Urothelium cell line (cell line): ENCODE data around the gene MTF1.
"Not testable (repeated sequence)": the region's sequence is repeated elsewhere in the genome, so short reads cannot be mapped to it uniquely, and the experiment has no call there.

ENCODE experiments used
- DNase-seq: peaks from one replicate; pipeline ENCODE4 v3.0.0; 2011; ENCODE audit warnings: low spot score, mixed read lengths
- FAIRE-seq: peaks from 2 replicates; lab custom pipeline; 2011; peaks lifted over from hg19 to GRCh38; lab: Jason Lieb, UNC

Gene MTF1

DNA sequence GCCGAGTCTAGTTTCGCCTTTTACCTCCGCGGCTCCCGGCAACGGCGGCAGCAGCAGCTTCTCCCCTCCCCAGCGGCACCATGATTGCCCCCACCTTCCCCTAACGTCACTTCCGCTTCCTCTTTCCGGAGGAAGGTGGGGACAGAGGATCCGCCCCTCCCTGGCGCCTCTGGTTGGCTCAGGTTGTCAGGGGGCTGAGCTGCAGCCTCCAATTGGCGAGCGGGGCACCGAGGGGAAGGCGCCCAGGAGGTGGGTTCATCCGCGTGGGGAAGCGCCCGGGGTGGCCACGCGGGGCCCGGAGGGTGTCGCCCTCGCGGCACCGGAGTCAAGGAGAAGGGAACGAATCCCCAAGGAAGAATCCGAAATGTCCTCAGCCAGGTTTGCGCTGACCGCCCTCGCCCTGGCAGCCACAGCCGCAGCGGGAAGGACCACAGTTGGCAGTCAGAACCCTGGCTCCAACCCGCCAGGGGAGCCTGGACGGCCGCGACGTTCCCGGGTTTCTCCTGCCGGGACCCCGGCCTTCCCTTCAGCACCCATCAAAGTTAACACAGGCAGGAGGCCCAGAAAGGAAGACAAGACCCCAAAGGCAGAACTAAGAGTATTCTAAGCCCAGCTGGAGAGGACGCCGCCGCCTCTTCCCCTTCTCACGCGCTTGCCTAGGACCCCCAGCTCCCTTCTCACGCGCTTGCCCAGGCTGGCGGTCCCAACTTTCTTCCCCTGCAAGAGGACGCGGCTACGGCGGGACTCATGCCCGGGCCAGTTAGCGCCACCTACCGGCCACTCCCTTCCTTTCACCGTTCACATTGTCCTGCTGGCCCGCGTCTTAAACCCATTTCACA lies at the start of gene MTF1:
Gene MTF1, minus strand, starts transcription at position 86 of the 839 bp plus-strand sequence. CDS start 1,934 bp downstream, outside the sequence.
- peak; percentile 79 for FAIRE-seq
- peak; percentile 99 for DNase-seq

DNA sequence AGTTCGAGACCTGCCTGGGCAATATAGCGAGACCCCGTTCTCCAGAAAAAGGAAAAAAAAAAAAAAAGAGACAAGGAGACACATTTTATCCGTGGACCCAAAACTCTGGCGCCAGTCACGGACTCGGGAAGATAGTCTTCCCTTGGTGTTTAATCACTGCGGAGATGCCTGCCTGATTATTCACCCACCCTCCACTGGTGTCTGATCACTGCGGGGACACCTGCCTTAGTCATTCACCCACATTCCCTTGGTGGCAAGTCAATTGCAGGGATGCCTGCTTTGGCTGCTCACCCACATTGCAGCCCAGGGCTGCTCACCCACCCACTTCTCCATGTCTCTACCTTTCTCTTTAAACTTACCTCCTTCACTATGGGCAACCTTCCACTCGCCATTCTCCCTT lies 49.1 kb upstream of the MTF1 start:
- DNase-seq, FAIRE-seq: not testable (repeated sequence)

- not testable (repeated sequence) for DNase-seq, FAIRE-seq
Measured at GRCh38 chr1:37907416-37908125, 48.2 kb upstream of the MTF1 start.

DNA sequence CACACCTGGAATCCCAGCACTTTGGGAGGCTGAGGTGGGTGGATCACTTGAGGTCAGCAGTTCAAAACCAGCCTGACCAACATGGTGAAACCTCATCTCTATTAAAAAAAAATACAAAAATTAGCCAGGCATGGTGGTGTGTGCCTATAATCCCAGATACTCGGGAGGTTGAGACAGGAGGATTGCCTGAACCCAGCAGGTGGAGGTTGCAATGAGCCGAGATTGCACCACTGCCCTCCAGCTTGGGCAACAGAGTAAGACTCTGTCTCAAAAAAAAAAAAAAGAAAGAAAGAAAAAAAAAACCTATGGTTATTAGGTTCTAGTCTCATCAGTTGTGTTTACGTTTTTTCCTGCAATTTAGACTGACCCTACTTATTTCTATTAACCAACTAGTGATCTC lies 47.2 kb upstream of the MTF1 start:
- not testable (repeated sequence) for DNase-seq, FAIRE-seq

DNA sequence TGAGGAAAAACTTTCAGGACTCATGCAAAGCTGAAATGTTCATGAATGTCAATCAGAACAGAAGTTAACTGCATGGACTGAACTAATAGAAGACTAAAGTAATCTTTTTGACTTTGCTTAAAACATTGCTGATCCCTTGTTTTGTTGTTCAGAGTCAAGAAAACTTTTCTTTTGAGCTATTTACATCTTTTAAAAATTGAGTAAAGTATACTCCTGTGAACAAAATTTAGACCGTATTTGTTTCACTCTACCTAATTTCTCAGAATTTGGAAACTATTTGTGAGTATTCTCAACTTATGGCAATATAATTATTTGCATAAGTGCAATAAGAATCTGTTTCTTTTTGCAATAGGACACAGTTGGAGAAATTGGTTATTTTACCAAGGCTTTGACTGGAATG lies 46.3 kb upstream of the MTF1 start:
- FAIRE-seq = no peak
- no peak for DNase-seq

DNA sequence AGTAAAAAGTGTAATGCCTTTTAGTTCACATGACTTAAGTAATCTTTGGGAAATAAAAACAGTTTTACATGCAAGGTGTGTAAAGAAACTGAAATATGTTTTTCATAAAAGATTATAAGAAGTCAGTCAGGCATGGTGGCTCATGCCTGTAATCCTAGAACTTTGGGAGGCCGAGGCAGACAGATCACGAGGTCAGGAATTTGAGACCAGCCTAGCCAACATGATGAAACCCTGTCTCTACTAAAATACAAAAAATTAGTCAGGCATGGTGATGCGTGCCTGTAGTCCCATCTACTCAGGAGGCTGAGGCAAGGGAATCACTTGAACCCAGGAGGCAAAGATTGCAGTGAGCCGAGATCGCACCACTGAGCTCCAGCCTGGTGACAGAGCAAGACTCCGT lies 44.5 kb upstream of the MTF1 start:
- not testable (repeated sequence) for FAIRE-seq, DNase-seq

DNA sequence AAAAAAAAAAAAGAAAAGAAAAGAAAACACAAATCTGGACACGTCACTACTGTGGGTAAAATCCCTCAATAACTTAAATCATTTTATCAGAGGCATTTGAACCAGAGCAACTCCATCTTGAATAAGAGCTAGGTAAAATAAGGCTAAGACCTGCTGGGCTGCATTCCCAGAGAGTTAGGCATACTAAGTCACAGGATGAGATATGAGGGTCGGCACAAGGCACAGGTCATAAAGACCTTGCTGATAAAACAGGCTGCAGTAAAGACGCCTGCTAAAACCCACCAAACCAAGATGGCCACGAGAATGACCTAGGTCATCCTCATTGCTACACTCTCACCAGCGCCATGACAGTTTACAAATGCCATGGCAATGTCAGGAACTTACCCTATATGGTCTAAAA lies 43.6 kb upstream of the MTF1 start:
- DNase-seq = no peak
- no peak for FAIRE-seq

DNA sequence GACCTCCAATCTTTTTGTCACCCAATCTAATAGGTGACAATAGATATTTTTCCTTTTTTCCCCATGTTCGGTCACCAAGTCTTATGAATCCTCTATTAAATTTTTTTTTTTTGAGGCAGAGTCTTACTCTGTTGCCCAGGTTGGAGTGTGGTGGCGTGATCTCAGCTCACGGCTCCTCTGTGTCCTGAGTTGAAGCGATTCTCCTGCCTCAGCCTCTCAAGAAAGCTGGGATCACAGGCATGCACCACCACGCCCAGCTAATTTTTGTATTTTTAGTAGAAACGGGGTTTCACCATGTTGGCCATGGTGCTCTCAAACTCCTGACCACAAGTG lies 42.5 kb upstream of the MTF1 start:
- FAIRE-seq (no peak), DNase-seq (no peak)

GRCh38 chr1:37901191-37901892 lies 42.0 kb upstream of the MTF1 start:
- no peak for FAIRE-seq
- DNase-seq = no peak

DNA sequence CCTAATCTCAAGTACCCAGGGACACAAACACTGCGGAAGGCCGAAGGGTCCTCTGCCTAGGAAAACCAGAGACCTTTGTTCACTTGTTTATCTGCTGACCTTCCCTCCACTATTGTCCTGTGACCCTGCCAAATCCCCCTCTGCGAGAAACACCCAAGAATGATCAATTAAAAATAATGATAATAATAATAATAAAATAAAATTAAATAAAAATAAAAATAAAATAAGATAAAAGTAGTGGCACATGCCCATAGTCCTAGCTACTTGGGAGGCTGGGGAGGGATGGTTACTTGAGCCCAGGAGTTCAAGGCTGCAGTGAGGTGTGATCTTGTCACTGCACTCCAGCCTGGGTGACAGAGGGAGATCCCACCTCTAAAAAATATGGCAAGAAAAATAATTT lies 38.2 kb upstream of the MTF1 start:
- not testable (repeated sequence) for FAIRE-seq, DNase-seq

DNA sequence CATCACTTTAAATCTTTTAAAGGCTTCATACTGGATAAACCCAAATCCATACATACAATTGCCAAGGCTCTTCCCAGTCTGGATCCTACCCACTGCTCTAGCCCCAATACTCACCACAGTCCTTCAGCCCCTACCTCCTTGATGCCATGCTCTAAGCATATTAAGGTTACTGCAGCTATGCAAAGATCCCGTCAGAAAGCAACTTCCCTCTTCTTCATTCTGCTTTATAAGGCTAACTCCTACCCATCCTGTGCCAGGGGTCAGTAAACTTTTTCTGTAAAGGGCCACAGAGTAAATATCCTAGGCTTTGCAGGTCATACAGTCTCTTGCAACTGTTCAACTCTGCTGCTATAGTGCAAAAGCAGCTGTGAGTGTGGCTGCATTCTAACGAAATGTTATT lies 34.3 kb upstream of the MTF1 start:
- no peak for DNase-seq
- no peak for FAIRE-seq

DNA sequence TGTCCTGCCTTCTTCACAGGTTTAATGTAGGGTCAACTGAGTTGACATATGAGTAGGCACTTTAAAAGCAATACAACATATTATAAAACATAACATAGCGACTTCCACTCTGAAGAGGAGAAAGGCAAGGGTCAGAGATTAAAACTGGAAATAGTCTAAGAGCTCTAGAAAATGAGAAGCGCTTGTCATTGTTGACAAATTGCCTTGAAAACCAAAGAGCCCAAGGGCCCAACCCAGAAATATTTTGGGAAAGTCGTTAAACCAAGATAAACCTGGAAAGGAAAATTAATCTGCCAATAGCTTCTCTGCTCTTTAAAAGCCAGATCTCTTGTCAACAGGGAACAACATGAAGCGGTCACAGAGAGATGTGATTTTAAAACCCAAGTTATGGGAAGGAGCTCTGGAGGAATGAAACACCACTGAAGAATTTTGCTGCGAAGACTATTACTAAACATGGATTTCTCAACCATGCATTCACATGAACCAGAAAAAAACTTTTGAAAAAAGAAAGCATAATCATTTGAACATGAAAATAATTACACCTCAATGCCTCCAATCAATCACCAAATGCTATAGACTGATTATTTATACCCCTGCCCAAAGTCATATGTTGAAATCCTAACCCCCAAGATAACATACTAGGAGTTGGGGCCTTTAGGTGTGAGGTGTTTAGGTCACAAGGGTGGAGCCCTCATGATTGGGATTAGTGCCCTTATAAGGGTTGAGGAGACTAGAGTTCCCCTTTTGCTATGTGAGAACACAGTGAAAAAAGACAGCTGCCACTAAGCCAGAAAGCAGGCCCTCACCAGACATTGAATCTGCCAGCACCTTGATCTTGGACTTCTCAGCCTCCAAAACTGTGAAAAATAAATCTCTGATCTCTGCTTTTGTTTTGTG lies 33.0 kb upstream of the MTF1 start:
- FAIRE-seq = no peak
- DNase-seq = no peak

DNA sequence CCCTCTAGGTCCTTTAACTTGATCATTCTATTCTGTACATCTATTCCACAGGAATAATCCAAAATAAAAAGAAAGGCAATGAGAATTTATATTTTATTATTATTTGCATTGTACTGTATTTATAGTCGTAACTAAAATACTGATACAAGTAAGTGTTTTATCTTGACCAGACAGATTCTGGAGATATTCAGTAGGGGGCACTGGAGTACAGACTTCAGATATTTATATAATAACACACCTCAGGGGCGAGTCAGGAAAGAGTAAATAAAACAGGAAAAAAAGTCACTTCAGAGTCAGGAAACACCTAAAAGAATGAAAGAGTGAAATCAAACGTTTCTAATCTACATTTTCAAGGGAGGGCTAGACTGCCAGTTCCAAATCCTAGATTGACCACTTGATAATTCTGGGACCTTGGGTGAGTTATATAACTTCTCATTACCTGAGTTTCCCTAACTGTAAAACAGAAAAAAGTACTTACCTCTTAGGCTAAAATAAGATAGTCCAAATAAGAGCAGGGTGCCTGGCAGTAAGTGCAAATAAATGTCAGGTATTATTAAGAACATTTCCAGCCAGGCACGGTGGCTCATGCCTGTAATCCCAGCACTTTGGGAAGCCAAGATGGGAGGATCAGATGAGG lies 31.1 kb upstream of the MTF1 start:
- DNase-seq = no peak
- no peak for FAIRE-seq

DNA sequence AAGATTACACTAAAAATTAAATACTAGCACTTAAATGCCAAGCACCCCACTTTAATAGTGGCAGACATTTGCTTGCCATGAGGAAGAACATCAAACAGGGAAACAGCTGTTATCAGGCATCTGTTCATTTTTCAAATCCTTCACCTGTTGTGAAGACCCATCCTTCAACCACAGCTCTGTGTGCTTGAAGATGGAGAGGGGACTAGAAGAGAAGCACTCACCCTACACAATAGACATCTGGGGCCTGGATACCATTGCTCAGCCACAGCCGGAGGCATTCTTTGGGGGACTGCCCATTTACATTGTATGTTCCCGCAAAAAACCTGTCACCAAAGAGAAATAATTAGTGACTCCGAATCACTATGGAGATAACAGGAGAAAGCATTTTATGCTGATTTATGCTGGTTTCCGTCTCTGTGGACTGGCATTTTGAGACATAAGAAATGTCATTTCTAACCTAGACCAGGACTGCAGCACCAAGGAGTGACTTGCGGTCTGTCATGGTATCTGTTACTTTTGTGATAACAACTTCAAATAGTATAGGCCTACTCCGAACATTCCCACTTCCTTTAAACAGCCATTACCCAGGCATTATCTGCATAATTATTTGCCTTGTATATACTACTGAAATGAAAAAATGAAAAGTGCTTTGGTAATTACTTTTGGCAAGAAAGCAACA lies 28.8 kb upstream of the MTF1 start:
- FAIRE-seq (no peak), DNase-seq (no peak)

DNA sequence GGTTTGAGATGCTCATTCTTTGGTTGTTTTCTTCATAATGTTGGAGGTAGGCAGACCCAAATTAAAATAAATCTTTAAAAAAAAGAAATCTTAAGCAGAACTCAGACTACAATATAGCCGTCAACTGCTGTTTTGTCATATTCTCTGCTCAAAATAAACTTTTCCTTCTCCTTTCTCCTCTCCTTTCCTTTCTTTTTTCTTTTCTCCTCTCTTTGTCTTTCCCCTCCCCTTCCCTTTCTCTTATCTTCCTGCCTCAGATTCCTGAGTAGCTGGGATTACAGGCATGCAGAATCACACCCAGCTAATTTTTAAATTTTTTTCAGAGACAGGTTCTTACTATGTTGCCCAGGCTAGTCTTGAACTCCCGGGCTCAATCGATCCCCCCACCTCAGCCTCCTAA lies 24.8 kb upstream of the MTF1 start:
- DNase-seq (no peak), FAIRE-seq (no peak)

GRCh38 chr1:37883671-37884070 lies 24.3 kb upstream of the MTF1 start:
- FAIRE-seq = no peak
- no peak for DNase-seq

- FAIRE-seq (no peak), DNase-seq (no peak)
Measured at GRCh38 chr1:37879865-37880264, 20.5 kb upstream of the MTF1 start.

- DNase-seq = no peak
- no peak for FAIRE-seq
Measured at GRCh38 chr1:37878071-37878470, 18.7 kb upstream of the MTF1 start.

DNA sequence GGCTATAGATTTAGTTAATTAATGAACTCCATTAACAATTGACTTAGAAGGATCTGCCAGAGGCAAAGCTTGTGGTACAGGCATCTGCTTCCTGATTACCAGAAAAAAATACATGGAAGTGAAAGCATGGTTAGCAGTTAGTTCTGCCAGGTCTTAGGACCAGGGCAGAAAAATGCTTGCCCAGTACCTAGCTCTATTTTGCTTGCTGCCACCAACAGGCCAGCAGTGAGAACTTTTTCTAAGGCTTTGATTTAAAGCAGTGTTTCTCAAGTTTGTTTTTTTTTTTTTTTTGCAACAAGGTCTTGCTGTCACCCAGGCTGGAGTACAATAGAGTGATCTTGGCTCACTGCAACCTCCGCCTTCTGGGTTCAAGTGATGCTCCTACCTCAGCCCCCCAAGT lies 16.4 kb upstream of the MTF1 start:
- FAIRE-seq (no peak), DNase-seq (peak; percentile 14)

- FAIRE-seq = no peak
- no peak for DNase-seq
Measured at GRCh38 chr1:37872692-37873091, 13.3 kb upstream of the MTF1 start.
